Lower leg skin (tissue), 3 donors: ENCODE data around the gene SORBS2.

ENCODE experiments used
- POLR2A ChIP-seq, 2 donors: fragments of 450-650 bp; IDR thresholded peaks; one replicate each; pipeline ENCODE4 v1.6.1; 2016 to 2017; ENCODE audit warnings: antibody characterized with exemption in 2 of 2, mild to moderate bottlenecking in 1 of 2, moderate library complexity in 1 of 2
- TF ChIP-seq, protein P1 (sequence below), 3 donors: fragments of 450-650 bp; IDR thresholded peaks; one replicate each; pipeline ENCODE4 v1.5.1; 2016; ENCODE audit warnings: antibody characterized with exemption in 3 of 3, mild to moderate bottlenecking in 3 of 3, moderate library complexity in 2 of 3

DNA sequence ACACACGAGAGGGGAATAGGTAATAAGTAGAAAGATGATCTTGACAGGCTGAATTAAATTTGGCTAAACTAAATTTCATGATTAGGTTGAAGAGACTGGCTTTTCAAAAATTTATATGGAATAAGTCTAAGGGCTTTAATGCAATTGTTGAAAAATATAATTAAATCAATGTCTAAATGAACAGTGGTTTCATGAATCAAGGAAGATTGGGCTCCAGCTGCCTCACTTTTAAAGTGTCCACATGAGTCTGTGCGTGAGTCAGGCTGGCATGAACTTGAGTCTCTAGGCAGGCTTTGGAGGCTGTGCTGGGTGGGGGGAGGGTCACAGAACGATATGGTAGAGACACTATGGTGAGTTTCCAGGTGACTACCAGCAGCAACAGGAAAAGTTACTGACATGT, 111.9 kb downstream of the SORBS2 start:
- TF ChIP-seq POLR2A (IDR thresholded peaks at IDR 0.05) = no peak
- TF ChIP-seq, protein P1, sequence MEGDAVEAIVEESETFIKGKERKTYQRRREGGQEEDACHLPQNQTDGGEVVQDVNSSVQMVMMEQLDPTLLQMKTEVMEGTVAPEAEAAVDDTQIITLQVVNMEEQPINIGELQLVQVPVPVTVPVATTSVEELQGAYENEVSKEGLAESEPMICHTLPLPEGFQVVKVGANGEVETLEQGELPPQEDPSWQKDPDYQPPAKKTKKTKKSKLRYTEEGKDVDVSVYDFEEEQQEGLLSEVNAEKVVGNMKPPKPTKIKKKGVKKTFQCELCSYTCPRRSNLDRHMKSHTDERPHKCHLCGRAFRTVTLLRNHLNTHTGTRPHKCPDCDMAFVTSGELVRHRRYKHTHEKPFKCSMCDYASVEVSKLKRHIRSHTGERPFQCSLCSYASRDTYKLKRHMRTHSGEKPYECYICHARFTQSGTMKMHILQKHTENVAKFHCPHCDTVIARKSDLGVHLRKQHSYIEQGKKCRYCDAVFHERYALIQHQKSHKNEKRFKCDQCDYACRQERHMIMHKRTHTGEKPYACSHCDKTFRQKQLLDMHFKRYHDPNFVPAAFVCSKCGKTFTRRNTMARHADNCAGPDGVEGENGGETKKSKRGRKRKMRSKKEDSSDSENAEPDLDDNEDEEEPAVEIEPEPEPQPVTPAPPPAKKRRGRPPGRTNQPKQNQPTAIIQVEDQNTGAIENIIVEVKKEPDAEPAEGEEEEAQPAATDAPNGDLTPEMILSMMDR (IDR thresholded peaks at IDR 0.05) = no peak
